HepG2 (cell line): ENCODE data around the gene CERS3.

Experiments used
- BRCA1 ChIP-seq: sonication (generic); formaldehyde crosslinking; IDR thresholded peaks from 2 replicates; pipeline ENCODE4 v1.4.0; 2020; ENCODE audit warnings: missing genetic modification reagents
- EP300 ChIP-seq, 3 experiments: sonication (generic) in 1 of 3; formaldehyde crosslinking in 1 of 3; IDR thresholded peaks; 2 replicates each; pipeline versions ENCODE4 v1.5.1 to v1.6.1; 2011 to 2020; ENCODE audit warnings: low read depth in 2 of 3, low read length in 2 of 3, borderline replicate concordance in 1 of 3, improper control_type of control experiment in 1 of 3, mild to moderate bottlenecking in 1 of 3, missing genetic modification reagents in 1 of 3, moderate library complexity in 1 of 3
- ESRRA ChIP-seq: sonication (generic); formaldehyde crosslinking; IDR thresholded peaks from 2 replicates; pipeline ENCODE4 v1.5.1; 2020; ENCODE audit warnings: mild to moderate bottlenecking, low read depth, missing genetic modification reagents
- HMGA1 ChIP-seq: sonication (generic); formaldehyde crosslinking; conservative IDR thresholded peaks from 2 replicates; pipeline ENCODE4 v1.4.0; 2020; ENCODE audit warnings: missing genetic modification reagents
- ISL2 ChIP-seq: sonication (generic); formaldehyde crosslinking; IDR thresholded peaks from 2 replicates; pipeline ENCODE4 v1.5.0; 2020; ENCODE audit warnings: missing genetic modification reagents
- JUNB ChIP-seq: sonication (generic); formaldehyde crosslinking; IDR thresholded peaks from 2 replicates; pipeline ENCODE4 v1.8.0; 2022; ENCODE audit warnings: missing genetic modification reagents, mild to moderate bottlenecking, borderline replicate concordance
- MAZ ChIP-seq, 2 experiments: sonication (generic) in 1 of 2; formaldehyde crosslinking in 1 of 2; IDR thresholded peaks; 2 replicates each; pipeline versions ENCODE4 v1.5.0 to v1.6.1; 2012 to 2020; ENCODE audit warnings: low read depth in 2 of 2, mild to moderate bottlenecking in 2 of 2, borderline replicate concordance in 1 of 2, improper control_type of control experiment in 1 of 2, low read length in 1 of 2, missing genetic modification reagents in 1 of 2, moderate library complexity in 1 of 2
- POLR2A ChIP-seq, 2 experiments: IDR thresholded peaks; 2 replicates each; pipeline ENCODE4 v1.6.1; 2011; ENCODE audit warnings: low read depth in 2 of 2, low read length in 2 of 2, mild to moderate bottlenecking in 1 of 2, moderate library complexity in 1 of 2; ENCODE audit not compliant: insufficient read depth in 1 of 2
- POLR2AphosphoS5 ChIP-seq: IDR thresholded peaks from 2 replicates; pipeline ENCODE4 v1.6.1; 2012; ENCODE audit warnings: low read depth, low read length
- SMAD3 ChIP-seq: sonication (generic); formaldehyde crosslinking; IDR thresholded peaks from 2 replicates; pipeline ENCODE4 v1.4.0; 2020; ENCODE audit warnings: missing genetic modification reagents
- SP1 ChIP-seq, 2 experiments: fragments of 450-650 bp in 1 of 2; sonication (generic) in 1 of 2; formaldehyde crosslinking in 1 of 2; IDR thresholded peaks; 2 replicates each; pipeline versions ENCODE4 v1.4.0 to v1.6.1; 2016 to 2020; ENCODE audit warnings: missing genetic modification reagents in 1 of 2
- ZNF274 ChIP-seq: sonication (generic); formaldehyde crosslinking; IDR thresholded peaks from 2 replicates; pipeline ENCODE4 v1.5.1; 2020; ENCODE audit warnings: mild to moderate bottlenecking, missing genetic modification reagents
- ZNF75D ChIP-seq: sonication (generic); formaldehyde crosslinking; IDR thresholded peaks from 2 replicates; pipeline ENCODE4 v1.8.1; 2023; ENCODE audit warnings: missing genetic modification reagents, mild to moderate bottlenecking, borderline replicate concordance

DNA sequence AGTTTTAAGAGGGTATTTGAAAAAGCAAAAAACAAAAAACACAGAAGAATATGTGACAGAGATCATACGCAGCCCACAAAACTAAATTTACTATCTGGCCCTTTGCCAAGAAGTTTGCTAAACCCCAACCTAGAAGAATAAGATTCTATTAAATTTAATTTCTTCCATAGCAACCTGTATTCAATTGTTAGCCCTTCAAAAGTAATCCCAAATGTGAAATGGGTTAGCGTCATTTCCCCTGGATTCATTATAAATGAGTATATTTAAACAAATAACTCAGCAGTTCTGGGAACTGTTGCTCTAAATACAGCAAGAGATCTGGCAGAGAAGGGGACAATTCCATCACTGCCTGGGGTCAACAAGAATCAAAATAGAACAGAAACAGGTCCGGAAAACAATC is 56.8 kb downstream of the CERS3 start:
- TF ChIP-seq EP300 (IDR thresholded peaks at IDR 0.05; ENCODE audit: low read depth in 2 of 2, low read length in 2 of 2) (no peak), EP300 (CRISPR knock-in tag; IDR thresholded peaks at IDR 0.05; ENCODE audit: borderline replicate concordance) (no peak), POLR2A (IDR thresholded peaks at IDR 0.05; ENCODE audit: insufficient read depth in 1 of 2, low read depth in 2 of 2, low read length in 2 of 2) (no peak), POLR2AphosphoS5 (no peak), SMAD3 (CRISPR knock-in tag) (no peak), BRCA1 (CRISPR knock-in tag) (no peak), ESRRA (no peak), MAZ (IDR thresholded peaks at IDR 0.05; ENCODE audit: borderline replicate concordance, low read depth, low read length) (no peak), MAZ (CRISPR knock-in tag; IDR thresholded peaks at IDR 0.05; ENCODE audit: low read depth) (no peak), HMGA1 (CRISPR knock-in tag) (no peak), ZNF75D (no peak), ISL2 (CRISPR knock-in tag) (no peak), JUNB (CRISPR knock-in tag) (no peak), SP1 (IDR thresholded peaks at IDR 0.05) (no peak), SP1 (CRISPR knock-in tag; IDR thresholded peaks at IDR 0.05) (no peak), ZNF274 (no peak)
